Activated CD4-positive, CD25-positive, alpha-beta regulatory T cell treated with anti-CD3 and anti-CD28 coated beads, Interleukin-2, amount 50 U/mL, for 16 hours (primary cell): Measurements from ENCODE around the gene LMNB1.
"Not testable (repeated sequence)": the region's sequence is repeated elsewhere in the genome, so short reads cannot be mapped to it uniquely, and the experiment has no call there.

Experiments used
- DNase-seq: peaks from one replicate; pipeline ENCODE4 v3.0.0-alpha.2; 2020; ENCODE audit warnings: low read depth, low spot score

LMNB1 gene

DNA sequence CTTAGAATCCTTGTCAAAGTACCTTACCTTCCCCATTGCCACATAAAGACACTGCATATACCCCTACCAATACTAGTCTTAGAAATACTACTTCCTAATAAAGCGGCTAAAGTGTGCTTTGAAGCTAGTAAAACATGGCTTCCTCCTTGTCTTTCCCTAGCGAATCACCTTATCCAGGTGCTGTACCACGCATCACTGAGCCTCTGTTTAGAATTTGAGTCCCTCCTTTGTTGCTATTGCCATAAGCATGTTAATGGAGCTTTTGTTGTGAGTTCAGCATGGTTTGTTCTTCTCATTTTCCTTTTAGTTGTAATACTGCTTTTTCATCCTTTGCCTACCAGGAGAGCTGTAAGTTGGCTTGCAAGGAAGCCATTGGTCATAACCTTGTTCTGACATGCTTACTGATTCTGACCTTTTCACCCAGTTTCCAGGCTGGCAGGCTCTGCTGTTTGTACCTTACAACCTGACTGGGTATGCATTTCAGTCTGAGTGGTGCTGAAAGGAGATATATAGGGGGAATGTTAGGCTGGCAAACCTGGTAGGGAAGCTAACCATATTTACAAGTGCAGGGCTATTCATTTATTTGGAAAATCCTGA lies 49.8 kb downstream of the LMNB1 start:
- DNase-seq: no peak

DNA sequence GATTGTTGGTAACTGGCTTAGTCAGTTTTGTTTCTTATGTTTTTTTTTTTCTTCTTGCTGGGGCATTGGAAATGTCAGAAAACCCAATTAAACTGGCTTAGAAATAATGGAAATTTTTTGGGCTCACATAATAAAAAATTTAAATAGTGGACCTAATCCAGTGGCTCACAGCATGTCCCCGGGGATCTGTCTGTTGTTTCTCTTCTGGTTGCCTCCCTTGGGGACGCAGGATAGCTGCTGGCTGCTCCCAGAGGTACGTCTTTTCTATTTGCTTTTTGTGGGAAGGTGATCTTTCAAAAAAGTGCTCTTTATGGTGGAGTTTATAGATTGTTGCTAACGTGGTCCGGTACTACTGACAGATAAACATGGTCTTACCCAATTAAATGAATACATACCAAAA lies 52.2 kb downstream of the LMNB1 start:
- no peak for DNase-seq

DNA sequence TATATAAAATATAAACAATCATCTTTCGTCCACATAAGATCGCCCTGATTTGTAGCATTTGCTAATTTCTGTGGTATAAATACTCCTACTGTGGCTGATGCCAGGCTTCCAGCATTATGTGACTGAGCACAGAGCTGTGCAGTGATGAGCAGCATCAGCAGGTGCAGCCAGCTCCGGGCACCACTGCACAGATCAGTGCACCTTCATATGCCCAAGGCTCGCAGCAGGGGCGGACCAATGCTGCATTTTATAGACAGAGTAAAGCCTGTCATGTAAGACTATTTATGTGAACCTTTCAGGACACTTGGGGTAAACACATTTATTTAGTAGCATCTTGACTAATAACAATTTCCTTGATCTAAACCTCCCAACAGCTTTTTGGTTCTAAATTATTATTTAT lies 53.1 kb downstream of the LMNB1 start:
- DNase-seq: no peak

DNA sequence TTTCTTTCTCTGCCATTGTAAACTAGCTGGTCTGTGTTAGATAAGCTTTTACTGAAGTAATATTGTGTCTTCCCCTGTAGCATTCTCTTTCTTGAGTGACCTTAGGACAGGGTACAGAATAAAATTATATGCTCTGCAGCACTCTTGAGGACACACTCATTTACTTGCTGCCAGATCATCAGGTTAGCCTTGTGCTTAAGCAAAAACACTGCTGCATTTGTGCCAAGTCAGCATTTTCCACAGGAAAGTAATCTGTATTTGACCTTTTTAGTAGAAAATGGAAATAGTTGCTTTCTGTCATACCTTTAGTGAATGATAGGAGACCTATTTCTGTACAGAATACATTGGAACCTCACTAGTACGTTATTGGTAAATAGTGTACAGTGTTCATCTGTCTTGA lies 54.2 kb downstream of the LMNB1 start:
- no peak for DNase-seq

DNA sequence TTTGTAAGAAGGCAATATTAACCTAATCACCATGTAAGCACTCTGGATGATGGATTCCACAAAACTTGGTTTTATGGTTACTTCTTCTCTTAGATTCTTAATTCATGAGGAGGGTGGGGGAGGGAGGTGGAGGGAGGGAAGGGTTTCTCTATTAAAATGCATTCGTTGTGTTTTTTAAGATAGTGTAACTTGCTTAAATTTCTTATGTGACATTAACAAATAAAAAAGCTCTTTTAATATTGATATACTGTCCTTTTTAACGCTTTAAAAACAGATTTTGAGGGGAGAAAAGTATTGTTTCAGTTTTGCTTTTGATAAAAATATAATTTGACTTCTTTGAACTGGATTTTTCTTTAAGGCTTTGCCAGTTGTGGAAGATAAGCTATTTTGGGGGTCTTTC lies 59.8 kb downstream of the LMNB1 start:
- no peak for DNase-seq

DNA sequence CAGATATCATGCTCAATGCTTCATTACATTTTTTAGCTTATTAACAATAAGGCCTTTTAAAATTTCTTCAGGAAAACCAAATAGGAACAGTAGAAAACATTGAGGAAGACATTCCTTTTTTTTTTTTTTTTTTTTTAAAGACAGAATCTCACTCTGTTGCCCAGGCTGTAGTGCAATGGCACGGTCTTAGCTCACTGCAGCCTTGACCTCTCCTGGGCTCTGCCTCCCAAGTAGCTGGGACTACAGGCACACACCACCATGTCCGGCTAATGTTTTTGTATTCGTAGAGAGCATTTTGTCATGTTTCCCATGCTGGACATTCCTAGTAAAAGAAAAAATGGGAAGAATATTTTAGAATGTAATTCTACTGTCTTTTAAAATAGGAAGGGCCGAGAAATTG lies 60.3 kb downstream of the LMNB1 start:
- no peak for DNase-seq

DNA sequence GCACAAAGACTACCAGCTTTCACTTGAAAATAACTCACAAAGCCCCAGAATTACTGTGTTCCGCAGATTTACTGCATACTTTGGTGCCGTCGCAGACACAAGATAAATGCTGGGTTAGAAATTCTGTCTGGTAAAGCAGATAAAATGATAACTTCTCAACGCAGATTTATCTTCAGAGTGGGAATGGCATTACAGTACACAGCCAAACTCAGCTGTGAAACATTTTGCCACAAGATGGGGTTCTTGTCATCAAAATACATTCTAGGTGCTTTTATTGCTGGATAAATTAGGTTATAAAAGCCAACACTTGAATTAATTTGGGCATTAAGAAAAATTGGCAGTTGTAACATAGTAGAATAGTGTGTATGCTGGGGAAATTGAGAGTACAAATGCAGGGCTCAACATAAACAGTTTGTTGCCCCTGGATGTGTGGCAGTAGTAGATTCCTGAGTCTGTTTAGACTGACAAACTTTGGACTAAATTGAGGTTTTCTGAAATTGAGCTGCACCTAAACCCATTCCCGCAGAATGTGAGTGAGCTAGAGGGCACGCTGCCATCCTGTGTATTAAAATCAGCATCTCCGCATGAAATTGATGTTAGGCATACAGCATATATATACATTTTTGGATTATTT lies 61.1 kb downstream of the LMNB1 start:
- DNase-seq: no peak

DNA sequence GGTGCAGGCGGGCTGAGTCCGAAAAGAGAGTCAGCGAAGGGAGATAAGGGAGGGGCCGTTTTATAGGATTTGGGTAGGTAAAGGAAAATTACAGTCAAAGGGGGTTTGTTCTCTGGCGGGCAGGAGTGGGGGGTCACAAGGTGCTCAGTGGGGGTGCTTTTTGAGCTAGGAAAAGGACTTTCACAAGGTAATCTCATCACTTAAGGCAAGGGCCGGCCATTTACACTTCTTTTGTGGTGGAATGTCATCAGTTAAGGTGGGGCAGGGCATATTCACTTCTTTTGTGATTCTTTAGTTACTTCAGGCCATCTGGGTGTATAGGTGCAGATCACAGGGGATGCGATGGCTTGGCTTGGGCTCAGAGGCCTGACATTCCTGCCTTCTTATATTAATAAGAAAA lies 62.5 kb downstream of the LMNB1 start:
- DNase-seq: not testable (repeated sequence)

DNA sequence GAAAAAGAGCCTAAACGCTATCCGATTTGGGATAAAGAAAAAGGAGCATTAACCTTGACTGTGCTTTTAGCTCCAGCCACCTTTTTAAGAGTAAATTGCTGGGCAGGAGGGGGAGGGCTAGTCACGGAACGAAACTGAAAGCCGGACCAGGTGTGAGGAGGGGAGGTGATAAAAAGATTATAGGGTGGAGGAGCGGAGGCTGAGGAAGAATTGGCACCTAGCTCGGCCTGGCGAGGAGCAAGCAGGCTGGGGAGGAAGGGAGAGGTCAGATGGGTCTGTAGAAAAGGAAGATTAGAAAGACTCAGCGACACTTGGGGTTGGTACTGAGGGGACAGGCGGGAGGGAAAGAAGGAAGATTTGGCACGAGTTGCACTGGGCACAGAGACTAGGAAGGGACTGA lies 66.4 kb downstream of the LMNB1 start:
- DNase-seq: not testable (repeated sequence)

DNA sequence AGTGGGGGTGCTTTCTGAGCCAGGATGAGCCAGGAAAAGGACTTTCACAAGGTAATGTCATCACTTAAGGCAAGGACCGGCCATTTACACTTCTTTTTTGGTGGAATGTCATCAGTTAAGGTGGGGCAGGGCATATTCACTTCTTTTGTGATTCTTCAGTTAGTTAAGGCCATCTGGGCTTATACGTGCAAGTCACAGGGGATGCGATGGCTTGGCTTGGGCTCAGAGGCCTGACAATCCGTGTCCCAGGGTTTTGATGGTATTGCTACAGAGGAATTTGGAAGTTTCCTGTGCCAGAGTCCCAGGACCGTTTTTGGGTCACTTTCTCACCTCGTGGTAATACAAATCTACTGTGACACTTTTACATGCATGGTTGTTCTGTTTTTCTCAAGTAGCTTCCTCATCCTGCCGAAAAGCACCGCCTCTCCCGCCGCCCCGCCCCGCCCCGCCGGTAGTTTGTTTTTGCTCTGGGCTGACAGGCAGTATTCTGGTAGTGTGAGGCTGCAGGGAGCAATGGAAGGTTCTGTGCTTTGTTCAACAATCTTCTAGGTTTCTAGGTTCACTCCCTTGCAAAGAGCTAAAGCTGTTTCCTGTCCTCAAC lies 68.6 kb downstream of the LMNB1 start:
- DNase-seq: peak; percentile 45

DNA sequence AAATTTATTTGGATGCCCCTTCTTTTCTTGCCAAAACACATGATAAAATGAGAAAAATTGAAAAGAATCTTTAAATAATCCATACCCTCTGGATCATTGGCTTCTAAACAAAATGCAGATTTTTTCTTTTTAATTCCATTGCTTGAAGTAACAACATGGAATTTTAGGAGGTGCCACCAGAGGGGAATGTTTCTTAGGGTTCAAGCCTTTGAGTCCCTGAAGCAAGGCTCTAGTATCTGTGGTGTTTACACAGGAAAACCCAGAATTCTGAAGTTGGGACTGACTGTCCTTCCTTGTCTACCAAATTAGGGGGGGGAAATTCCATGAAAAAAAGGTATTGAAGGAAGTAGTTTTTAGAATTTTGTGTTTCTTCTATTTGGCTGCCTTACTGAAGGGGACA lies 69.4 kb downstream of the LMNB1 start:
- no peak for DNase-seq

DNA sequence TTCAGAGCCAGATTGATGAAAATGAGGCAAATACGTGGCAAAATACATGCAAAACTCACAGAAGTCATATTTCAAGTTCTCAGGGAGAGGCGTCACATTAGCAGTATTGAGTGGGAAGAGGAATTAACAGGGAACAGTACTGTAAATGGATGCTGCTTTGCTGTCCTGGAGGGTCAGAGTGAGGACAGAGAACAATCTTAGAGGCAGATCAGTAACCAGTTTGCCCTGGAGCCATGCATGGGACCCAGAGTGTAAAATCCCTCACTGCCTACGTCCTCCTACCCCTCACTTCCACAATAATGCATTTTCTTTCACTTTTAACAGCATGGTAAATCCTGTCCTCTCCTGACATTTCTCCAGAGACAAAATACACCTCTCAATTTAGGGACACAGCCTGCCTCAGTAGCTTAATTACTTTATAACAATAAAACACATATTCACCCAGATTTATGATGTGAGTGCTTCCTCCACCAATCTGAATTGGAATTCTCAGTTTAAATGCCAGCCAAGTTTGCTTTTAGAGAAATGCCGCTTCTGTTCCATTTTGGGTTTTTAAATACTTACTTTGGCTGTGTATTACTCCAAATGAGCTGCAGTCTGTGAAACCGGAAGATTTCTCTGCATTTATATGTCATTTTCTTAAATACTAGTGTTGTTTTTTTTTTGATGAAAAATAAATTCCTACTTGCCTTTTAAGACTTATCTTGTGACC lies 70.0 kb downstream of the LMNB1 start:
- DNase-seq: no peak

DNA sequence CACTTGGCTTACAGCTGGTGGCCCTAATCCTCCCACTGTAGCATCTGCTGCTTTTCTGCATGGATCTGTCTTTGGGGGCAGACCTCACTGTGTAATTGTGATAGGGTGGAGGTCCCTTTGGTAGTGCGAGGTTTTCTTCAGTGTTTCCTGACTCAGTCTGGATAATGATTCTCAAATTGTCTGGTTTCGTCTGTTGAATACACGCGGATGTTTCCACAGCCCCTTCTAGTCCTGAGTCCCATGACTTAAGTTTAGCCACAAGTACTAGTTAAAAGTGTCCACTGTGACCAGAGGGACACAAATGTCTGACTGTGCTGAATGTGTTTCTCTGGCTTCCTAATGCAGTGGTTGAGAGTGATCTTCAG lies 70.5 kb downstream of the LMNB1 start:
- DNase-seq: no peak

DNA sequence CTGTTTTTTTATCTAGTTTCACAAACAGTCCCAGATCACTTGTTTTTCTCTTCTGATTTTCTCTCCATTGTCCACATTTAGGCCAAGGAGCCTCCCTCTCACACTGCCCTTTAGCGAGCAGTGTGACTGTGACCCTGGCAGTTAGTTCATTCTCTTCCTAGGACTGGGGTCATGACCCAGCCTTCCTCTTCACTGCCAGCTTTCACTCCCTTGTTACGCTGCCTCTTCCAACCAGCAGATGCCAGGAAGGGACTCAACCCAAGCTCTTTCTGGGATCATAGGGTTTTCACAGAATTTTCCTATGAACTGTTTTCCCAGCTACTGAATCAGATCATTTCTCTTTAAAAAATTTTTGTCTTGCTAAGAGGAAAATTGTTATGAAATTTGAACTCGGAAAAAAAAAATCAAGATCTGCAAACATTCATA lies 70.9 kb downstream of the LMNB1 start:
- DNase-seq: no peak

DNA sequence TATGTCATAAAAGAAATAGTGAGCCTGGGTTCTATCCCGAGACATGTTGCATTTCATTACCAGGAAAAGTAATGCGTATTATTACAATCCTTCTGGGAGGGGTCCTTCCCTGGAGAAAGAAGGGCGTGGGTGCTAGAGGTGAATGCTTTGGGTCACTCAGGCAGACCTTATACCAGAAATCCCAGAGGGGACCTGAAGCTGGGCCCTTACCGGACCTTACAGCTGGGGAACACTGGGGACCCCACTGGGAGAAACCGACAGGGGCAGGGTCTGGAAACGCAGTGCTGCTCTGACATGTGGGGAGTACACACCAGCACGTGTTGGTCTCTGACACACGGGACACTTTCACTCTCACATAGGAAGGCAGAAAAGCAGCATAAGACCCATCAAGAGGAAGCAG lies 71.3 kb downstream of the LMNB1 start:
- no peak for DNase-seq

DNA sequence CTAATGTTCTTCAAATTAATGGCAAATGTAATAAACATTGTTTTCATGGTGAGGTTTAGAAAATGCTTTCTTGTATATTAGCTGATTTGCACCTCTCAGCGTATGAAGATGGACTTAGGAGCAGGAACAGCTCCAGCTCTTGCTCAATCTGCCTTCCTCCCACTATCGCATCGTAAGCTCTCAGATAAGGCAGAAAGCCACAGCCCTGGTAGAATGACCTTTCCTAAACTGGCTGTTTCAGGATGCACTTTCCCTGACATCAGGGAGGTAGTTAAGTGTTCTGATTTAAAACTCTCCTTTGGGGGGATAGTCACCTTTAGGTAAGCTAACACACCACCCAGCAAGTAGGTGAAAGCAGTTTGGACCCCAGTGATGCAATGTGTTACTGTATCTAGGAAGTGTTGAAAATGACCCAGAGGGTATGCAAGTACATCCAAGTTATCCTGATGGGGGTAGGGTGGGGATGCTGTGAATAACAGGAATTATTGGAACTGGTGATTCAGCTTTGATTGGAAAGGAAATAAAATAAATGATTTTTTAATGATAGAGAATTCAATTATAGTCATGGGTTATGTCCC lies 72.3 kb downstream of the LMNB1 start:
- DNase-seq: no peak

DNA sequence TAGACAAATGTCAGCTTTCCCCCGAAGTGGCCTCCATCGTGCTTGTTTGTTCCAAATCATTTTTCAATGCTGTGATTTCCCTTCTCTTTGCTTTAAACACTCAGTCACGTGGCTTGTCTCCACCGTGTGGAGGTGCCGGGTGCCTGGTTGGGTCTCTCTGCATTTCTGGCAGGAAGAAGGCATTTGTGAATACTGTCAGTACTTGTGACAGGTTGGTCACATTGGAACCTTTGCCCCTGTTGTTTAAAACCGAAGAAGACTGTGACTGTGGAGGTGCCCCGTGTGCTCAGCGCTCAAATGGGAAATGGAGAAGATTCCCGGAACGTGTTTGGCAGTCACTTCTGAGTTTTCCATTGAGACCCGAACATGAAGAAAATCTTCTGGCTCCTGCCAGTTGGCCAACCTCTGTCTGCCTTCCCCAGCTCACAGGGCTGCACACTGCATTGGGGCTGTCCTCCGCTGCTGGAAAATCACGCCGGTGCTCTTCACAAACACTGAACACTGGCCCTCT lies 74.6 kb downstream of the LMNB1 start:
- DNase-seq: no peak

DNA sequence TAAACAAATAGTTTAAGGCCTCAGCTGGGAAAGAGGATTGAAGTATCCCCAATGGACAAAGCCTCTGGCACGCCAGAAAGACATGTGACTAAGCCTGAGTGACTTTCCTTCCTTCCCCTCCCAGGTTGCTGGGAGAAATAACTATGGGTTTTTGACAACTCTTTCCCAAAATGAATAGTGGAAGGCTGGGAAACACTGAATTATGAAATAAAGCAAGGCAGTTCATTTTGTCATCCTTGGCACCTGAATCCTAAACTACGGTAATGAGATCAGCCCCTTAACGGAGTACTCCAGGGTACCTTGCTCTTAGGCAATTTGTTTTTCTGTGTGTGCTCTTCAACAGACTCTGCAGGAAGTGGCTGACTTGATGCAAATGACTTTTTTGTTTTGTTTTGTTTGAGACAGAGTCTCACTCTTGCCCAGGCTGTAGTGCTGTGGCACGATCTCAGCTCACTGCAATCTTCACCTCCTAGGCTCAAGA lies 75.2 kb downstream of the LMNB1 start:
- no peak for DNase-seq

DNA sequence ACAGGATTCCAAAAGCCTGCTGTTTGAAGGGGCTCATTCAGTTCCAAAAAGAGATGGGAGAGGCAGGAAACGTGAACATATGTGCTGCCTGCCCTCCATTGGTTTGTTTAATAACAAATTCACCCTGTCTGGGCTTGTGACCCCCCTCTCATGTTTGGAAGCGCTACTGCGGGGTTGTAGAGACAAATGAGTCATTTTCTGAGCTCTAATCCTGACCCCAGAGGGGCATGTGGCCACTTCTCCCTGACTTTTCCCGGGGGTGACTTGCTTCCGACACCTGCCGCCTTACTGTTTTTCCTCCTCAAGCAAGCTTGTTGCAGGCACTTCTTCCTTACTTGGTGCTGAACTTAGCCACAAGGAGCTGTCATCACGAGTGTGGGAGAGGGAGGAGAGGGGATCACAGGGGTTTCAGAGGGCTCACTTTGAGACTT lies 75.9 kb downstream of the LMNB1 start:
- no peak for DNase-seq

DNA sequence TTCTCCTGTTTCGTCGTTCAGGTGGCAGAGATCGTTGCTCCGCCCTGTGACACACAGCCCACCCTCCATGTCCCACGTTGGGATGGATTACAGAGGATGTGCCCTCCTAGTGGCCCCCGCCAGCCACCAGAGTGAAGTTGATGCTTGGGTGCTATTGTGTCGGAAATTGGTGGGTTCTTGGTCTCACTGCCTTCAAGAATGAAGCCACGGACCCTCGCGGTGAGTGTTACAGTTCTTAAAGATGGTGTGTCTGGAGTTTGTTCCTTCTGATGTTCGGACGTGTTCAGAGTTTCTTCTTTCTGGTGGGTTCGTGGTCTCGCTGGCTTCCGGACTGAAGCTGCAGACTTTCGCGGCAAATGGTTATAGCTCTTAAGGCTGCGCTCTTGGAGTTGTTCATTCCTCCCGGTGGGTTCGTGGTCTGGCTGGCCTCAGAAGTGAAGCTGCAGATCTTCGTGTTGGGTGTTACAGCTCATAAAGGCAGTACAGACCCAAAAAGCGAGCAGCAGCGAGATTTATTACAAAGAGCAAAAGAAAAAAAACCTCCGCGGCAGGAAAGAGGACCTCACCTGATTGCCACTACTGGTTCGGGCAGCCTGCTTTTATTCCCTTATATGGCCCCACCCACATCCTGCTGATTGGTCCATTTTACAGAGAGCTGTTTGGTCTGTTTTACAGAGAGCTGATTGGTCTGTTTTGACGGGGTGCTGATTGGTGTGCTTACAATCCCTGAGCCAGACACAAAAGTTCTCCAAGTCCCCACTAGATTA lies 76.8 kb downstream of the LMNB1 start:
- not testable (repeated sequence) for DNase-seq

DNA sequence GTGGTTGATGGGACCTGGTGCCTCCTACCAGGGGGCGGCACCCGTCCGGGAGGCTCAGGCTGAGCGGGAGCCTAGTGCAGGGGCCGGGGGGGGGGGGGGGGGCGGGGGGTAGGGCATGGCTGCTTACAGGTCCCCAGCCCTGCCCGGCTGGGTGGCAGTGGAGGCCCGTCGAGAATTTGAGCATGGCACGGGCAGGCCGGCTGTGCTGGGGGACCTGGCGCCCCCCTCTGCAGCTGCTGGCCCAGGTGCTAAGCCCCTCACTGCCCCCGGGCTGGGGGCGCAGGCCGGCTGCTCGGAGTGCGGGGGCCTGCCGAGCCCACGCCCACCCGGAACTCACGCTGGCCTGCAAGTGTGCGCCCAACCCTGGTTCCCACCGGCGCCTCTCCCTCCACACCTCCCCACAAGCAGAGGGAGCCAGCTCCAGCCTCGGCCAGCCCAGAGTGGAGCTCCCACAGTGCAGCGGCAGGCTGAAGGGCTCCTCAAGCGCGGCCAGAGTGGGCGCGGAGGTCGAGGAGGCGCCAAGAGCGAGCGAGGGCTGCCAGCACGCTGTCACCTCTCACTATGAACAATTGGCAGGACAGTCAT lies 77.7 kb downstream of the LMNB1 start:
- no peak for DNase-seq
